Tongue (tissue), 2 donors: ENCODE results near the gene NR2C2. TPM values are rescaled to one million over a fixed set of nuclear protein-coding genes. Genes with fewer than 3 reads are reported as not detected.
"Not testable (repeated sequence)": the region's sequence is repeated elsewhere in the genome, so short reads cannot be mapped to it uniquely, and the experiment has no call there.

ENCODE experiments used
- DNase-seq: peaks from one replicate; pipeline ENCODE4 v3.0.0-alpha.2; 2015
- total RNA-seq: library from RNA; depleted of rRNA; stranded (reverse); fragments of >200 nt; gene quantifications from one replicate; pipeline ENCODE4 v1.2.3, GENCODE V29; 2014

The NR2C2 gene
- total RNA-seq, 1 donor from 2014 or later = 42.7 TPM

- no peak for DNase-seq
These were observed 12.1 kb downstream of the NR2C2 start for GRCh38 chr3:14959359-14959943.

- DNase-seq = no peak
These were observed 15.4 kb downstream of the NR2C2 start for GRCh38 chr3:14962762-14963161.

GRCh38 chr3:14967285-14967684, 19.9 kb downstream of the NR2C2 start:
- DNase-seq = no peak

GRCh38 chr3:14969671-14970070, 22.3 kb downstream of the NR2C2 start:
- DNase-seq = no peak

- no peak for DNase-seq
These were observed 28.9 kb downstream of the NR2C2 start for GRCh38 chr3:14976317-14976716.

- DNase-seq = no peak
These were observed 33.3 kb downstream of the NR2C2 start for GRCh38 chr3:14980689-14981088.

GRCh38 chr3:14984581-14985113, 37.3 kb downstream of the NR2C2 start:
- DNase-seq = no peak

- no peak for DNase-seq
These were observed 41.6 kb downstream of the NR2C2 start for GRCh38 chr3:14988988-14989394.

- peak; percentile 22 for DNase-seq
These were observed 42.8 kb downstream of the NR2C2 start for GRCh38 chr3:14989943-14990779.

GRCh38 chr3:14990780-14991148, 43.4 kb downstream of the NR2C2 start:
- no peak for DNase-seq

- DNase-seq = no peak
These were observed 43.9 kb downstream of the NR2C2 start for GRCh38 chr3:14991151-14991742.

GRCh38 chr3:14991818-14992612, 44.6 kb downstream of the NR2C2 start:
- DNase-seq = peak; percentile 10

- DNase-seq = no peak
These were observed 50.6 kb downstream of the NR2C2 start for GRCh38 chr3:14997941-14998340.

GRCh38 chr3:14999182-14999581, 51.8 kb downstream of the NR2C2 start:
- DNase-seq = not testable (repeated sequence)

GRCh38 chr3:15007681-15008141, 60.3 kb downstream of the NR2C2 start:
- peak; percentile 36 for DNase-seq

GRCh38 chr3:15009167-15009566, 61.8 kb downstream of the NR2C2 start:
- DNase-seq = no peak

GRCh38 chr3:15010664-15011063, 63.3 kb downstream of the NR2C2 start:
- DNase-seq = no peak

GRCh38 chr3:15011174-15011573, 63.8 kb downstream of the NR2C2 start:
- DNase-seq = no peak

- no peak for DNase-seq
These were observed 67.4 kb downstream of the NR2C2 start for GRCh38 chr3:15014606-15015328.

GRCh38 chr3:15015456-15015855, 68.1 kb downstream of the NR2C2 start:
- DNase-seq = no peak

- no peak for DNase-seq
These were observed 69.8 kb downstream of the NR2C2 start for GRCh38 chr3:15017191-15017590.

- no peak for DNase-seq
These were observed 75.9 kb downstream of the NR2C2 start for GRCh38 chr3:15023249-15023648.
